Cardiac muscle cell (in vitro differentiated cells and primary cell): ENCODE measurements around the gene TBL1XR1. TPM values are rescaled to one million over a fixed set of nuclear protein-coding genes. Genes with fewer than 3 reads are reported as not detected.

Source experiments
- DNase-seq, 2 donors: peaks; one replicate each; pipeline versions ENCODE4 v3.0.0 to v3.0.0-alpha.2; 2010 to 2017; ENCODE audit warnings: low read depth in 1 of 2, low spot score in 1 of 2
- H3K27ac ChIP-seq: fragments of 200-600 bp; sonication (generic); 2 replicates; pipeline ENCODE4 v1.5.1; 2016
- H3K27me3 ChIP-seq: fragments of 200-600 bp; sonication (generic); 2 replicates; pipeline ENCODE4 v1.6.0; 2016; ENCODE audit warnings: control low read depth
- H3K36me3 ChIP-seq: fragments of 200-600 bp; sonication (generic); 2 replicates; pipeline ENCODE4 v1.5.1; 2016; ENCODE audit warnings: control low read depth
- H3K4me1 ChIP-seq: fragments of 200-600 bp; sonication (generic); 2 replicates; pipeline ENCODE4 v1.8.1; 2017; ENCODE audit warnings: low read depth, mild to moderate bottlenecking, mixed run types
- H3K4me3 ChIP-seq: fragments of 200-600 bp; sonication (generic); 2 replicates; pipeline ENCODE4 v1.5.1; 2016; ENCODE audit warnings: mild to moderate bottlenecking
- H3K9me3 ChIP-seq: fragments of 200-600 bp; sonication (generic); 2 replicates; pipeline ENCODE4 v1.5.1; 2017; ENCODE audit warnings: low read depth, mild to moderate bottlenecking, control low read depth
- CTCF ChIP-seq: IDR thresholded peaks from 2 replicates; pipeline ENCODE4 v1.5.1; 2012; ENCODE audit warnings: low read depth, mild to moderate bottlenecking, low read length
- polyA plus RNA-seq: library from polyadenylated mRNA; unstranded; fragments of >200 nt; fragmentation: Nextera tagmentation; extraction: Ambion mirVana; gene quantifications from 2 replicates; pipeline ENCODE4 v1.2.1, GENCODE V29; 2016
- total RNA-seq: library from RNA; depleted of rRNA; stranded (reverse); fragments of >200 nt; gene quantifications from 2 replicates; pipeline ENCODE4 v1.2.3, GENCODE V29; 2016

The TBL1XR1 gene
- total and polyA plus RNA-seq, 2 experiments from 2014 or later, result 23.7 to 81.7 TPM

- H3K27ac ChIP-seq, result no peak overlapping the region
- no peaks in the 10 kb centered on the region for H3K36me3 ChIP-seq
- TF ChIP-seq CTCF, result no peak
- no peaks in the 10 kb centered on the region for H3K9me3 ChIP-seq
- H3K27me3 ChIP-seq, result no peaks in the 10 kb centered on the region
- H3K4me1 ChIP-seq, result peaks cover 39% of the 10 kb centered on the region
- no peak overlapping the region for H3K4me3 ChIP-seq
- DNase-seq, result no peak
Observed at GRCh38 chr3:177108648-177109047, 88.6 kb downstream of the TBL1XR1 start.

- H3K9me3 ChIP-seq, result no peaks in the 10 kb centered on the region
- no peaks in the 10 kb centered on the region for H3K36me3 ChIP-seq
- DNase-seq, result no peak
- no peaks in the 10 kb centered on the region for H3K27me3 ChIP-seq
- no peak for TF ChIP-seq CTCF
- H3K27ac ChIP-seq, result peak overlapping the region; percentile 18
- H3K4me1 ChIP-seq, result peaks cover 49% of the 10 kb centered on the region
- H3K4me3 ChIP-seq, result no peak overlapping the region
Observed at GRCh38 chr3:177107461-177108239, 89.6 kb downstream of the TBL1XR1 start.

GRCh38 chr3:177106594-177106993 lies 90.7 kb downstream of the TBL1XR1 start:
- Histone ChIP-seq H3K4me3 (no peak overlapping the region), H3K9me3 (no peaks in the 10 kb centered on the region), H3K36me3 (no peaks in the 10 kb centered on the region), H3K27ac (peak overlapping the region; percentile 18), H3K27me3 (no peaks in the 10 kb centered on the region), H3K4me1 (peaks cover 57% of the 10 kb centered on the region)
- TF ChIP-seq CTCF, result no peak
- no peak for DNase-seq

GRCh38 chr3:177106184-177106583 lies 91.1 kb downstream of the TBL1XR1 start:
- H3K4me1 ChIP-seq, result peaks cover 57% of the 10 kb centered on the region
- H3K27ac ChIP-seq, result peak overlapping the region; percentile 18
- DNase-seq, result peak in 1 of 2 donors; percentile 21
- H3K36me3 ChIP-seq, result no peaks in the 10 kb centered on the region
- H3K27me3 ChIP-seq, result no peaks in the 10 kb centered on the region
- no peak overlapping the region for H3K4me3 ChIP-seq
- no peaks in the 10 kb centered on the region for H3K9me3 ChIP-seq
- TF ChIP-seq CTCF, result no peak

- Histone ChIP-seq H3K27ac (peak overlapping the region; percentile 11), H3K4me1 (peaks cover 53% of the 10 kb centered on the region), H3K4me3 (no peak overlapping the region), H3K9me3 (no peaks in the 10 kb centered on the region), H3K36me3 (no peaks in the 10 kb centered on the region), H3K27me3 (no peaks in the 10 kb centered on the region)
- no peak for DNase-seq
- no peak for TF ChIP-seq CTCF
Observed at GRCh38 chr3:177105623-177106022, 91.7 kb downstream of the TBL1XR1 start.
